ENCODE data around the gene TMEM185B. TPM values are rescaled to one million over a fixed set of nuclear protein-coding genes. Genes with fewer than 3 reads are reported as not detected.
"Not testable (repeated sequence)": the region's sequence is repeated elsewhere in the genome, so short reads cannot be mapped to it uniquely, and the experiment has no call there.

TMEM185B gene
- total RNA-seq, 1 donor from 2014 or later: 27.8 TPM

DNA sequence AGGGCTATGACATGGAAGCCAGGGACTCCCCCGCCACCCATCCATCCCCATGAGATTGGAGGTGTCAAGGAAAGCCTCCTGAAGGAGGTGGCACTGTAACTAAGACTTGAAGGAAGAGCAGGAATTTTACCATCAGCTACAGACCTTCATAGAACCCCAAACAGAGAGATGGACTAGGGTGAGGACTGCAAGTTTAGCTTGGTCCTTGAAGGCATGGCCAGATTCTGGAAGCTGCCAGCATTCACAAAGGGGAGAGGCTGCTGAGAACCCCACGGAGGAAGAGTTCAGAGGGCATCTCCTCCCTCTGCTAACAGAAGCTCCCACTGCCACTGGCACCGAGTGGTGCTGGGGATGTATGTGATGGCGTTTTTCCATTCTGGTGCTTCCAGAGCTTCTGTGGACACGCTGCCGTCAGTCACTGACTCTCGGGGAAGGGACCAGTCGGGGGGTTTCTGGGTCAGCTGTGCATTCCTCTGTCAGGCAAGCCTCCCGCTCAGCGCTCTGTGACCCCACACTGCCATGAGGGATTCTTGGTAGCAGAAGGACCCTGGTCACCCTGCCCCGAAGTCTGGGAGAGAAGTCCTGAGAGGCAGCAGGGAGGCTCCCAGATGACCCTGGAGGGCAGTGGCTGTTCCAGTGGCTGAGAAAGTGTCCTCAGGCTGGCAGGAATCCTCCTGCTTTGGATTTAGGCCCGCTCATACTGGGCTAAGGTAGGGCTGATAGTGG is 18.1 kb downstream of the TMEM185B start:
- H3K4me1 Mint-ChIP-seq: no peaks in the 10 kb centered on the region
- H3K4me3 Mint-ChIP-seq: no peak overlapping the region
- no peak overlapping the region for H3K27ac Mint-ChIP-seq
- no peak for DNase-seq (ENCODE audit: low spot score in 2 of 2, unreplicated experiment in 2 of 2)
- TF ChIP-seq, protein P1, sequence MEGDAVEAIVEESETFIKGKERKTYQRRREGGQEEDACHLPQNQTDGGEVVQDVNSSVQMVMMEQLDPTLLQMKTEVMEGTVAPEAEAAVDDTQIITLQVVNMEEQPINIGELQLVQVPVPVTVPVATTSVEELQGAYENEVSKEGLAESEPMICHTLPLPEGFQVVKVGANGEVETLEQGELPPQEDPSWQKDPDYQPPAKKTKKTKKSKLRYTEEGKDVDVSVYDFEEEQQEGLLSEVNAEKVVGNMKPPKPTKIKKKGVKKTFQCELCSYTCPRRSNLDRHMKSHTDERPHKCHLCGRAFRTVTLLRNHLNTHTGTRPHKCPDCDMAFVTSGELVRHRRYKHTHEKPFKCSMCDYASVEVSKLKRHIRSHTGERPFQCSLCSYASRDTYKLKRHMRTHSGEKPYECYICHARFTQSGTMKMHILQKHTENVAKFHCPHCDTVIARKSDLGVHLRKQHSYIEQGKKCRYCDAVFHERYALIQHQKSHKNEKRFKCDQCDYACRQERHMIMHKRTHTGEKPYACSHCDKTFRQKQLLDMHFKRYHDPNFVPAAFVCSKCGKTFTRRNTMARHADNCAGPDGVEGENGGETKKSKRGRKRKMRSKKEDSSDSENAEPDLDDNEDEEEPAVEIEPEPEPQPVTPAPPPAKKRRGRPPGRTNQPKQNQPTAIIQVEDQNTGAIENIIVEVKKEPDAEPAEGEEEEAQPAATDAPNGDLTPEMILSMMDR (IDR thresholded peaks at IDR 0.05; ENCODE audit: unreplicated experiment): no peak
- peaks cover 3% of the 10 kb centered on the region for H3K9me3 Mint-ChIP-seq
- no peaks in the 10 kb centered on the region for H3K27me3 Mint-ChIP-seq (ENCODE audit: low read depth)
- no peaks in the 10 kb centered on the region for H3K36me3 Mint-ChIP-seq

DNA sequence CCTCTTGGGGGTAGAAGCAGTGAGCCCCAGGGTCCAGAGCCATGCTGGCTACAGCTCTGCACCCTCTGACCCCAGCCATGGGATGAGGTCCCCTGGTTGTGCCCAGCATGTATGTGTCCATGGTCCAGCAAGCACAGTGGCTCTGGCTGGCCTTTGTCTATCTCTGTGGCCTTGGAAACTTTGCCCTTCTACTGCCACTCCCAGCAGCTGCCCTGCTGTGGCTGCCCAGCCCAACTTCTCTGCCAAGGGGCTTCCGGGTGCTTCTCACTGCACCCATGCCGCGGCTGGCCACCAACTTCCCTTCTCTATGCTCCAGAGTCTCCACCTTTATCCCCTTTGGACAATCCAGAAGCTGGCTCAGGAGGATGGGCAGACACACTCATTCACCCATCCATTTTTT is 18.8 kb downstream of the TMEM185B start:
- TF ChIP-seq, protein P1 (IDR thresholded peaks at IDR 0.05; ENCODE audit: unreplicated experiment): no peak
- Mint-ChIP-seq H3K4me3 (no peak overlapping the region), H3K9me3 (peaks cover 4% of the 10 kb centered on the region), H3K27me3 (ENCODE audit: low read depth) (no peaks in the 10 kb centered on the region), H3K27ac (no peak overlapping the region), H3K36me3 (no peaks in the 10 kb centered on the region), H3K4me1 (no peaks in the 10 kb centered on the region)
- DNase-seq (ENCODE audit: low spot score in 2 of 2, unreplicated experiment in 2 of 2): no peak

DNA sequence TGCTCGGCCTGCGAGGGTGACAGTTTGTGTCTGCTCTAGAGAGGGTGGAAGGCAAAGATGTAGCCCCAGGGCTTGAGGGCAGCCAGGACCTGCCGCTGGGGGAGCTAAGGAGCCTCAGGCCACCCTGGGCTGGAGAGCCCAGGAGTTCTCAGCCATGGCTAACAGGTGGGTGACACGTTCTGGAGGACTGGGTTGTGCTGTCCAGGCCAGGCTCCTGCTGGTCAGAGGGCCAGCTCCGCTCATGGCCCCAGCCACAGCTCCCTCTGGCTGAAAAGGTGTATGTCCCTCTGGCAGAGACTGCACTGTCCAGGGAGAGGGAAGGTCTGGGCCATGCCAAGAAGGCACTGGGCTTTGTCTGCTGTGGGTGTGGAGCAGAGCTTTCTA is 19.2 kb downstream of the TMEM185B start:
- Mint-ChIP-seq H3K9me3 (peaks cover 8% of the 10 kb centered on the region), H3K27ac (no peak overlapping the region), H3K4me1 (no peaks in the 10 kb centered on the region), H3K27me3 (ENCODE audit: low read depth) (no peaks in the 10 kb centered on the region), H3K4me3 (no peak overlapping the region), H3K36me3 (no peaks in the 10 kb centered on the region)
- DNase-seq (ENCODE audit: low spot score in 2 of 2, unreplicated experiment in 2 of 2): no peak
- TF ChIP-seq, protein P1 (IDR thresholded peaks at IDR 0.05; ENCODE audit: unreplicated experiment): no peak

DNA sequence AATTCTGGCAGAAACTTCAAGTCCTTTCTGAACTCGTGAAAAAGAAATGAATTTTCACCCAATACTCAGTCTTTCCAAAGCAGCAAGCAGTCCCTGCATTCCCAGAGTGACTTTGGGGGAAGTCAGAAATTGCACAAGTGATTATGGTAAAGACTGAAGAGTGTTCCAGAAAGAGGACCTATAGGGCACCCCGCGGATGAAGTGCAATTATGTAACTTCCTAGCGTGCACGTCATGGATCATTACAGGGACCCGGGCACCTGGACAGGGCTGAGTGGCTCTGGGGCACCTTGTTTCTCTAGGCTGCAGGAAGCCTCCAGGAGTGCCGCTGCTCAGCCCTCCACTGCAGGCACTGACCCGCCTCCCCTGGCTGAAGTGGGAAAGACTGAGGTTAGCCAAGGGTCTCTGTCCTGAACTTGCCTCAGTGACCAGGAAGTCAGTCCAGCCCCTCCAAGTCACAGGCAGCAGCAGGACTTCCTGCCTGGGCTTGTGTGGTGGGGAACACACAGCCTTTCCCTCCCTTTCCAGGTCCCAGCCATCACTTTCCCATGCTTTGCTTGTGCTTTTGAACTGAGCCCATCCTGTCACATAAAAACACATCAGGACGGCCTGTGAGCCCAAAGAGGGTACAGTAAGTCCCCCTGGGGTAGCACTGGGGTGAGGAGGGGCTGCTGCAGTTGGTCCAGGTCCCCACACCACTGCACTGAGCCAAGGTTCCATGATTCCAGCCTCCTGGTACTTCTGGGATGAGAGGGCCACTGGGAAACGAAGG is 19.8 kb downstream of the TMEM185B start:
- H3K9me3 Mint-ChIP-seq: peaks cover 13% of the 10 kb centered on the region
- H3K27ac Mint-ChIP-seq: no peak overlapping the region
- H3K4me3 Mint-ChIP-seq: no peak overlapping the region
- TF ChIP-seq, protein P1 (IDR thresholded peaks at IDR 0.05; ENCODE audit: unreplicated experiment): no peak
- H3K27me3 Mint-ChIP-seq (ENCODE audit: low read depth): no peaks in the 10 kb centered on the region
- no peaks in the 10 kb centered on the region for H3K4me1 Mint-ChIP-seq
- DNase-seq (ENCODE audit: low spot score in 2 of 2, unreplicated experiment in 2 of 2): no peak
- peaks cover 3% of the 10 kb centered on the region for H3K36me3 Mint-ChIP-seq

DNA sequence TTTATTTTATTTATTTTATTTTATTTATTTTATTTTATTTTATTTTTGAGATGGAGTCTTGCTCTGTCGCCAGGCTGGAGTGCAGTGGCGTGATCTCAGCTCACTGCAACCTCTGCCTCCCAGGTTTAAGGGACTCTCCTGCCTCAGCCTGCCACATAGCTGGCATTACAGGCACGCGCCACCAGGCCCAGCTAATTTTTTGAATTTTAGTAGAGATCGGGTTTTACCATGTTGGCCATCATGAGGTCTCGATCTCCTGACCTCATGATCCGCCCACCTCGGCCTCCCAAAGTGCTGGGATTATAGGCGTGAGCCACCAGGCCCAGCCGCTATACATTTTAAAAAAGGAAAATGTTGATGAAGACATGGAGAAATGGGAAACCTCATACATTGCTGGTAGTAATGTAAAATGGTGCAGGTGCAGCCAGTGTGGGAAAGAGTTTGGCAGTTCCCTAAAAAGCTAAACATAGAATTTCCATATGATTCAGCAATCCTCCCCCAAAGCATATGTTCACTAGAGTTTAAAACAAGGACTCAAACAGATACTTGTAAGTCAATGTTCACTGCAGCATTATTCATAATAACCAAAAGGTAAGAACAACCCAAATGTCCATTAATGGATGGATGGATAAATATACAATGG is 23.3 kb downstream of the TMEM185B start:
- DNase-seq (ENCODE audit: low spot score in 2 of 2, unreplicated experiment in 2 of 2); H3K4me3 Mint-ChIP-seq; H3K27me3 Mint-ChIP-seq (ENCODE audit: low read depth); H3K36me3 Mint-ChIP-seq; H3K27ac Mint-ChIP-seq; H3K4me1 Mint-ChIP-seq: not testable (repeated sequence)
- H3K9me3 Mint-ChIP-seq: peaks cover 27% of the 10 kb centered on the region

DNA sequence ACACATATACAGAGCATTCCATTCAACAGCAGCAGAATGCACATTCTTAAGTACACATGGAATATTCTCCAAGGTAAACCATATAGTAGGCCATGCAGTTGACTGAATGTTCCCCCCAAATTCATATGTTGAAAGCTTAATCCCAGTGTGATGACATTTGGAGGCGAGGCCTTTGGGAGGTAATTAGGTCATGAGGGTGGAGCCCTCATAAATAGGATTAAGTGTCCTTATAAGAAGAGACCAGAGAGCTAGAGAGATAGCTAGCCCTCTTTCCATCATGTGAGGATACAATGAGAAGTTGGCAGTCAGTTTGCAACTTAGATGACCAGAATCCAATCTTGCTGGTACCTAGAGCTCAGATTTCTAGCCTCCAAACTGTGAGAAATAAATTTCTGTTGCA is 27.6 kb downstream of the TMEM185B start:
- TF ChIP-seq, protein P1 (IDR thresholded peaks at IDR 0.05; ENCODE audit: unreplicated experiment): no peak
- no peak overlapping the region for H3K4me3 Mint-ChIP-seq
- peaks cover 56% of the 10 kb centered on the region for H3K9me3 Mint-ChIP-seq
- DNase-seq (ENCODE audit: low spot score in 2 of 2, unreplicated experiment in 2 of 2): no peak
- peaks cover 11% of the 10 kb centered on the region for H3K36me3 Mint-ChIP-seq
- no peaks in the 10 kb centered on the region for H3K27me3 Mint-ChIP-seq (ENCODE audit: low read depth)
- H3K4me1 Mint-ChIP-seq: no peaks in the 10 kb centered on the region
- no peak overlapping the region for H3K27ac Mint-ChIP-seq

Data from mesothelial cell of epicardium (in vitro differentiated cells).